K562 (cell line): Measurements from ENCODE around the gene SPON2. TPM values are rescaled to one million over a fixed set of nuclear protein-coding genes. Genes with fewer than 3 reads are reported as not detected.

ENCODE experiments used
- BHLHE40 ChIP-seq: IDR thresholded peaks from 2 replicates; pipeline ENCODE4 v1.6.1; 2011; ENCODE audit warnings: low read length, improper control_type of control experiment
- E2F6 ChIP-seq, 2 experiments: IDR thresholded peaks; 2 replicates each; pipeline ENCODE4 v1.6.1; 2011; ENCODE audit warnings: borderline replicate concordance in 1 of 2, control low read depth in 1 of 2, low read depth in 1 of 2, low read length in 1 of 2, mild to moderate bottlenecking in 1 of 2, mixed read lengths in 1 of 2, moderate library complexity in 1 of 2; ENCODE audit not compliant: insufficient read depth in 1 of 2, insufficient read length in 1 of 2, poor library complexity in 1 of 2, severe bottlenecking in 1 of 2; ENCODE audit errors: extremely low read depth in 1 of 2
- HDAC6 ChIP-seq: IDR thresholded peaks from 2 replicates; pipeline ENCODE4 v1.6.1; 2012; ENCODE audit warnings: low read depth, mild to moderate bottlenecking, control low read depth, inconsistent platforms, low read length, moderate library complexity
- MLX ChIP-seq, 2 experiments: fragments of 450-650 bp in 1 of 2; sonication (generic) in 1 of 2; formaldehyde crosslinking; conservative IDR thresholded peaks; 2 replicates each; pipeline versions ENCODE4 v1.4.0 to v1.8.1; 2020 to 2022; ENCODE audit warnings: mild to moderate bottlenecking in 1 of 2, missing genetic modification reagents in 1 of 2
- NONO ChIP-seq, 2 experiments: fragments of 200-400 bp in 1 of 2; fragments of 450-650 bp in 1 of 2; formaldehyde crosslinking in 1 of 2; IDR thresholded peaks; 2 replicates each; pipeline ENCODE4 v1.6.1; 2017; ENCODE audit warnings: low read depth in 2 of 2, mild to moderate bottlenecking in 2 of 2, moderate library complexity in 2 of 2, low read length in 1 of 2
- polyA plus RNA-seq, 8 experiments: library from polyadenylated mRNA; depleted of rRNA in 4 of 8; stranded (reverse) in 5 of 8; unstranded in 3 of 8; fragments of >200 nt; fragmentation: Nextera tagmentation in 2 of 8; fragmentation: Illumina TruSeq in 1 of 8; extraction: Ambion mirVana in 2 of 8; extraction: Trizol in 1 of 8; gene quantifications; 2 replicates each; pipeline versions ENCODE4 v1.2.1 to v1.2.3, GENCODE V29; 2011 to 2014; ENCODE audit warnings: inconsistent platforms in 1 of 8, missing spikeins in 1 of 8
- total RNA-seq, 7 experiments: library from RNA; depleted of rRNA in 6 of 7; stranded (reverse); fragments of >200 nt in 6 of 7; fragmentation: Illumina TruSeq in 2 of 7; extraction: Trizol in 2 of 7; gene quantifications; 2 replicates each; pipeline versions ENCODE4 v1.2.1 to v1.2.3, GENCODE V29; 2011 to 2021; ENCODE audit warnings: low replicate concordance in 1 of 7
- TF ChIP-seq, protein P1 (sequence below): sonication (generic); formaldehyde crosslinking; IDR thresholded peaks from 2 replicates; pipeline ENCODE4 v1.8.1; 2023; ENCODE audit warnings: mild to moderate bottlenecking, missing genetic modification reagents

SPON2 gene
- total and polyA plus RNA-seq, 9 of the 15 experiments (the other 6 are each of a cell fraction or from before 2014, with no cell fraction given), result 0.21 to 2.2 (median 0.83) TPM

- TF ChIP-seq E2F6 (IDR thresholded peaks at IDR 0.05; ENCODE audit: borderline replicate concordance in 1 of 2, extremely low read depth in 1 of 2, insufficient read depth in 1 of 2, insufficient read length in 1 of 2, low read depth in 1 of 2, low read length in 1 of 2, poor library complexity in 1 of 2, severe bottlenecking in 1 of 2) (peak; percentile 33 to 42), MLX (CRISPR knock-in tag; conservative IDR thresholded peaks at IDR 0.05) (no peak), BHLHE40 (peak; percentile 83), HDAC6 (no peak), NONO (IDR thresholded peaks at IDR 0.05; ENCODE audit: low read depth in 2 of 2, low read length in 1 of 2) (no peak)
- TF ChIP-seq, protein P1, sequence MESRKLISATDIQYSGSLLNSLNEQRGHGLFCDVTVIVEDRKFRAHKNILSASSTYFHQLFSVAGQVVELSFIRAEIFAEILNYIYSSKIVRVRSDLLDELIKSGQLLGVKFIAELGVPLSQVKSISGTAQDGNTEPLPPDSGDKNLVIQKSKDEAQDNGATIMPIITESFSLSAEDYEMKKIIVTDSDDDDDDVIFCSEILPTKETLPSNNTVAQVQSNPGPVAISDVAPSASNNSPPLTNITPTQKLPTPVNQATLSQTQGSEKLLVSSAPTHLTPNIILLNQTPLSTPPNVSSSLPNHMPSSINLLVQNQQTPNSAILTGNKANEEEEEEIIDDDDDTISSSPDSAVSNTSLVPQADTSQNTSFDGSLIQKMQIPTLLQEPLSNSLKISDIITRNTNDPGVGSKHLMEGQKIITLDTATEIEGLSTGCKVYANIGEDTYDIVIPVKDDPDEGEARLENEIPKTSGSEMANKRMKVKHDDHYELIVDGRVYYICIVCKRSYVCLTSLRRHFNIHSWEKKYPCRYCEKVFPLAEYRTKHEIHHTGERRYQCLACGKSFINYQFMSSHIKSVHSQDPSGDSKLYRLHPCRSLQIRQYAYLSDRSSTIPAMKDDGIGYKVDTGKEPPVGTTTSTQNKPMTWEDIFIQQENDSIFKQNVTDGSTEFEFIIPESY (CRISPR knock-in tag), result peak; percentile 69
Observed at GRCh38 chr4:1166509-1167243, 5.7 kb downstream of the SPON2 start (continued).
